ENCODE results near the gene RAB44. TPM values are rescaled to one million over a fixed set of nuclear protein-coding genes. Genes with fewer than 3 reads are reported as not detected.

RAB44 gene
- total RNA-seq, 2 donors from 2014 or later, result 0.05 to 0.12 TPM

DNA sequence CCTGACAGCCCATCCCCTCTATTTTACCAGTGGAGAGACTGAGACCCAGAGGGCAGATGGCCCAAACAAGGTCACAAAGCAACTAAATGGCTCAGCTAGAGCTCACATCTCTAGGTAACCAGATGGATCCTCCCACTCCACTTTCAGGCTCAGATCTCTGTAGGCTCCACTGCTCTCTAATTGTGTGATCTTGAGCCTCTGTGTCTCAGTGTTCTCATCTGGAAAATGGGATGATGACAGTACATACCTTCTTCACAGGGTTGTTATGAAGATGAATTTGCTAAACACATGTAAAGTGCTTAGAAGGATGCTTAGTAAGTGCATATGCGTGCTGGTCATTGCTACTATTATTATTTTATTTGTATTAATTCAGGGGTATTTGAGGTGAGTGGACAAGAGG, 40.5 kb downstream of the RAB44 start:
- DNase-seq, result no peak
- intact Hi-C loops (cut with DNase I), result no loop called here
- no peak for ATAC-seq

DNA sequence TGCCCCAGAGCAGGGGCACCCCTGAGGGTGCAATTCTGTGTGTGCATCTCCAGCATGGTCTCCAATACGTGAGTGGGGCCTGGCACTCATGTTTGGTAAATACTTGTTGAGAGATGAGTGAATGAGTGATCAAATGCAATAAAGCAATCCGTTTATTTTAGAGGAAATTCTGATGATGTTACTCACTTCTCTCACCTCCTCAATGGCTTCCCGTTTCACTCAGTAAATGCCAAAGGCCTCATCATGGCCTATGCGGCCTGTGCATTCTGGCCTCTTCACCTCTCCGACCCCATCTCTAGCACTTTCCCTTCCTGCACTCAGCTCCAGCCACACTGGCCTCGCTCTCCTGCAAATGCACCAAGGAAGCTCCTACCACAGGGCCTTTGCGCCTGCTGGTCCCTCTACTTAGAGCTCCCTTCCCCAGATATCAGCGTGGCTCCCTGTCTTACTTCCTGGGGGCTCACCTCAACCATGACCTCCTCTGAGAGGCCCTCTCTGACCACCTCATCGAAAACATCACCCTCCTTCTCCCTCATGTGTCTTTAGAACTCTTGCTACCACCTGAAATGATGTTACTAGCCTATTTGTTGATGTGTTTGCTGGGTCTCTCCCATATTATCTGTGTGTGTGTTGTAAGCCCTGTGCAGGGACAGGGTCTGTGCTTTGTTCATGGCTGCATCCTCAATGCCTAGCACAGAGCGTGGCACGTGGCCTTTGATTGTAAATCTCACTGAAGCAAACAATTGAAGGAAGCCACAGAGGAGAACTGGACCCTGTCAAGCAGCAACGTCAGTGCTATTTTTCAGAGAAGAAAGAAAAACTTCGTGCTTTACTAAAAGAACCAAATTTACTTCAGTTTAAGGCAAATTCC, 42.6 kb downstream of the RAB44 start:
- intact Hi-C loops (cut with DNase I), result no loop called here
- DNase-seq (no peak), ATAC-seq (no peak)

DNA sequence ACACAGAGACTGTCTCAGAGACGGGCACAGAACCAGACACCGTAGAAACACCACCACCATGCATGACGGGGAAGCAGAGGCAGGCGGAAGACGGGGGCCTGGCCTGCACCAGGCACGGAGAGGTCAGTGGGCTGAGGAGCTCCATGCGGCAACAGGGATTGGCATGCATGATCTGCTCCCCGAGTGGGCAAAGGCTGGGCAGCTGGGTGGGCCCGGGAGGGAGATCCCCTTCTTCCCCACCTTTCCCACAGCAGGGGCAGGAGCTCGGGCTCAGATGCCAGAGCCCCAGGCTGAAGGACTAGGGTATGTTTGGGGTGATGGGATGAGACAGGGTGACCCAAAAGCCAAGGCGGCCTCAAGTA, 43.2 kb downstream of the RAB44 start:
- intact Hi-C loops (cut with DNase I), result no loop called here
- ATAC-seq, result no peak
- DNase-seq, result no peak

DNA sequence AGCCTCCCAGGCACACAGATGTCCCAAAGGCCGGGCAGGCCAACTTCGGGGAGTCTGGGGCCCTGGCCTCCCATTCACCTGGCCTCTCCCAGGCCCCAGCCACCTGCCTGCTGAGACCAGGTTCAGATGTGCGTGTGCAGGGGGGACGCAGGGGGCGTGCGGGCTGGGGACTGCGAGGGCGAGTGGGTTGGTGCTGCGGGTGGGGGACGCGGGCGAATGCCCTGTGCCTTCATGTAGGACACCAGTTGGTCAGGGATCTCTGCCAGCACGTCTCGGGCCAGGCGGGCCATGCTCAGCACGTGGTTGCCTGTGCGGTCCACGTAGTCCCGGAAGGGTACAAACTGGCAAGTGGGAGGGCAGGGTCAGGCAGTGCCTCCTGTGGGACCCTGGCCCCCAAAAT, 44.5 kb downstream of the RAB44 start:
- intact Hi-C loops (cut with DNase I), result no loop called here
- DNase-seq (no peak), ATAC-seq (no peak)

- intact Hi-C loops (cut with DNase I), result no loop called here
- ATAC-seq (no peak), DNase-seq (no peak)
Measured at GRCh38 chr6:36743032-36743431, 45.4 kb downstream of the RAB44 start.

DNA sequence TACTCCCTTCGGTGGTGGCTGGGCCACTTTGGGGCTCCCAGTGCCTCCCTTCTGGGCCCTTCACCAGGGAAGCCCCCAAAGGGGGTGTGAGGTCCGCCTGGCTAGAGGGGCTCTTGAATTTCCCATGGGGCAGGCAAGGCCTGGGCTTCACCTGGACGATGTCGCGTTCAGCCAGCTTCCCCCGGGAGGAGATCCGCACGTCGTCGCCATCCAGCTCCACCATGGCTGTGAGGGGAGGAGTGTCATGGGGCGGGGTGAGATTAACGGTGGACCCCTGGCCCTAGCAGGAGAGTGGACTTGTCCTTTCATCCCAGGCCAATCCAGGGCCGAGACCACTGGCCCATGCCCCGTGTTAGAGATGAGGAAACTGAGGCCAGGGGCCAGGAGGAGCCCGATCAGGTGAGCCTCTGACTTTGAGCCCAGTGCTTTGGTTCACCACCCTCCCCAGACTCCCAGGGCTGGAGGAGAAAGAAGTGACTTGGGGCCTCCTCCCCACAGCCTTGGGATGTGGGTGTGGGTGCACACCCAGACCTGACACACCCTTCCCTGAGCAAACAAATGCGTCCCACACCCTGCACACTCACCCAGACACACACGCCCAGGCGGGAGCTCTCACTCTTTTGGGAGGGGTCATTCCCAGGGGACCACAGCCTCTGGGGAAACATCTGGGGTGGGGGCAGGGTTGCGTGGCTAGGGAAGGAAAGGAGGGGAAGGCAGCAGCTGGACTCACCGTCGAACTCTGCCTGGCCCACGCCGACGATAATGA, 46.1 kb downstream of the RAB44 start:
- ATAC-seq (peak in 1 of 2 donors; percentile 5), DNase-seq (no peak)
- intact Hi-C loops (cut with DNase I), result no loop called here

DNA sequence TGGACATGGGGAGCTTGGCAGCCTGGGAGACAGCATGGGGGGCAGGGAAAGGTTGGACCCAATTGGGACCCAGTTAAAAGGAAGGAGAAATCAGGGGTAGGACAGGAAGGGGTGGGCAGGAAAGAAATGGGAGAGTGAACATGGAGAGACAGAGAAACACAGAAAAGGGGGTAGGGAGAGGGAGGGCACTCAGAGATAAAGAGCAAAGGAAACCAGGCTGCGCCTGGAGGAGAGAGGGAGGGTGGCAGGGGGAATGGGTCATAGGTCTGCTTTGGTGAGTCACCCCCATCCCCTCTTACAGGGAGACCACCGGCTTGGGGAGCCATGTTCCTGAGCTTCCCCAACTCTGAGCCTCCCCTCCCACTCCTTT, 46.7 kb downstream of the RAB44 start:
- no peak for DNase-seq
- ATAC-seq, result no peak
- intact Hi-C loops (cut with DNase I), result no loop called here

DNA sequence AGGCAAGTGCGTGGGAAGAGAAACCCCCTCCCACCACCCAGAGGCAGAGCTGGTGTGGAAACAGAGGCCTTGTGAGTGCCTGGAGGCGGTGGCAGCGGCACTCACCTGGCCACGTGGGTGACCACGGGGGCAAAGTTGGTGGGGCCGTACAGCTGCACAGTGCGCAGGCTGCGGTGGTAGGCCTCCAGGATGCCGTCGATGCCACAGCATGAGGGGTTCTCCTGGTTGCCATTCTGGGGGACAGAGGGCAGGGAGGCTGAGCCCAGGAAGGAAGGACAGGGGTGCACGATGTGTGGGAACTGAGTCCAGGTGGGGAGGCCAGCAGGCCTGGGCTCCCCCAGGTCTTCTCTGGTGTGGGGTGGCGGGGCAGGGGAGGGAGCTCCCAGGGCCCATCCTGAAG, 47.7 kb downstream of the RAB44 start:
- ATAC-seq (no peak), DNase-seq (no peak)
- intact Hi-C loops (cut with DNase I), result no loop called here

DNA sequence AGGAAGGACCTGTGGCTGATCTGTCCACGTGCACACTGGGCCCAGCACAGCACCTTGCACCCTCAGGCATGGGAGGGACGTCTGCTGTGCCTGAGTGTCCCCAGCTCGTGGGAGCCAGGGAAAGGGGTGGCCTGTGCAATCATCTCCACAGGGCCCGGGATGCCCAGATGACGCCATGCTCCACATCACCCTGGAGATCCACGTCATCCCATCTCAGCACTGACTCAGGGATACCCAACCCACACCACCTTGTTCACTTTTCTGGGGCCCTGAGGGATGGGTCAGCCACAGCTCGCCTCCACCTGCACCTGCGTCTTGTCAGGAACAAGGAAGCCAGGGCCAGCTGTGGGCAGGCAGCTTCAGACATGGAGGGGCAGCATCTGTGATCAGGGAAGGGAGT, 48.2 kb downstream of the RAB44 start:
- intact Hi-C loops (cut with DNase I), result no loop called here
- ATAC-seq, result no peak
- no peak for DNase-seq

DNA sequence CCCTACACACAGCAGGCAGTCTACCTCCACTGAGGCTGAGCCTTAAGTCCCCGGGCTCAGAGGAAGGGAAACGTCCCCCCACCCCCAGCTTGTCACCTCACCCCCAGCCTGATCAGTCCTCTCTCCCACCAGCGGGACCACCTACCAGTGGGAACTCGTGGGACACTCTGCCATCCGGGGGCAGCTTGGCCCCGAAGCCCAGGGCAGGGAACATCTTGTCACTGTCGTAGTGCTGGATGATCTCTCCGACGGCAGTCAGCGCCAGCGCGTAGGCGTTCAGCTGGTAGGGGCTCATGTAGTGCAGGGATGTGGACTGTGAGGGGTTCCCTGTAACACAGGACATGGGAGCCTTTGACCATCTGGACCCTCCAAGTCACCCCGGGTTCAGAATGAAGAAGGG, 48.6 kb downstream of the RAB44 start:
- intact Hi-C loops (cut with DNase I), result no loop called here
- no peak for ATAC-seq

GRCh38 chr6:36749829-36750489, 52.3 kb downstream of the RAB44 start:
- intact Hi-C loops (cut with DNase I), result loop anchor here (10.0 kb wide), 3 partner anchors 65 to 135 kb away; no protein-coding TSS in a partner anchor
- no peak for ATAC-seq
- no peak for DNase-seq

More for the DNA sequence above, 48.6 kb downstream of the RAB44 start:
- no peak for DNase-seq

- ATAC-seq (no peak), DNase-seq (no peak)
- intact Hi-C loops (cut with DNase I), result loop anchor here (10.0 kb wide), 3 partner anchors 66 to 136 kb away; no protein-coding TSS in a partner anchor
Measured at GRCh38 chr6:36751091-36751490, 53.5 kb downstream of the RAB44 start.

DNA sequence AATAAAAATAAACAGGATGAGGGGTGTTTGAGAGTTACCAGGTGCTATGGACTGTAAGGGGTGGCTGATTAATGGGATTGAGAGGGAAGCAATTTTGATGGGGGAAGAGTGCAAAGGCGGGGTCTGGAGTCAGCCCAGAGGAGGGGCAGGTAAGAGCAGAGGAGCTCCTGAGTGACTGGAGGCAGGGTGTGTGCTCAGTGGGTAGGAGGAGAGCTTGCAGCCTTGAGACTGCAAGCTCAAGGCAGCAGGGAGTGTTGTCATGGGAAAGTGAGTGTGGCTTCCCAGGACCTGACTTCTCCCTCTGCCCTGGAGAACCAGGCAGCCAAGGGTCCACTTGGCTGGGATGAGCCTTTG, 54.2 kb downstream of the RAB44 start:
- intact Hi-C loops (cut with DNase I), result loop anchor here (10.0 kb wide), 3 partner anchors 67 to 137 kb away; no protein-coding TSS in a partner anchor
- DNase-seq (no peak), ATAC-seq (no peak)

DNA sequence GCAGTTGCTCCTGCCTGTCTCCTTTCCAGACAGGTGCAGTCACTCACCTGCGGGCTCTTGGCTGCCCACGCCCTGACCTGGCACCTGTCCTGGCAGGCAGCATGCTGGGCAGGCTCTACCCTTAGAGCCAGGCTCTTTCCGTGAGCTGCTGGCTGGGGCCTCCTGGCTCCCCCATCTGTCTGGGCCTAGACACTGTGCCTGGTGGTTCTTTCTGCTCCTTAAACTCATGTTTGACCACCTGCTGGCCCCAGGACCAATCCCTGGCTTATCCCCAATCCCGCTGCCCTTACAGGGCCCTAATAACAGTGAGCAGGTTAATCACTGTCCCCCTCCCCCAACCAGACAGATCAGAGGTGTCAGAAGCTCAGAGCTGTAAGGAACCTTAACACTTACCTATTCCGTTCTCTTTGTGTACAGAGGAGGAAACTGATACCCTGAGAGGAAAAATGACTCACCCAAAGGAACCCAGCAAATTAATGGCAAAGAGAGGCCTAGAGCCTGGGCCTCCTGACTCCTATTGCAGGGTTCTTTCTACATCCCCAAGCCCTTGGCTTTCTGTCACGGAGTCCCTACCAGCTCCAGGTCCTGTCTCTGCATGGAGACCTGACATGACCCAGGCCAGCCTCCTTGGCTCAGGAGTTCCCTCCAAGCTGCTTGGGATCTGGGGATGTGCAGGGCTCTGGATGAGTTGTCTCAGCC, 54.7 kb downstream of the RAB44 start:
- intact Hi-C loops (cut with DNase I), result loop anchor here (10.0 kb wide), 3 partner anchors 68 to 138 kb away; no protein-coding TSS in a partner anchor
- DNase-seq, result no peak
- no peak for ATAC-seq

DNA sequence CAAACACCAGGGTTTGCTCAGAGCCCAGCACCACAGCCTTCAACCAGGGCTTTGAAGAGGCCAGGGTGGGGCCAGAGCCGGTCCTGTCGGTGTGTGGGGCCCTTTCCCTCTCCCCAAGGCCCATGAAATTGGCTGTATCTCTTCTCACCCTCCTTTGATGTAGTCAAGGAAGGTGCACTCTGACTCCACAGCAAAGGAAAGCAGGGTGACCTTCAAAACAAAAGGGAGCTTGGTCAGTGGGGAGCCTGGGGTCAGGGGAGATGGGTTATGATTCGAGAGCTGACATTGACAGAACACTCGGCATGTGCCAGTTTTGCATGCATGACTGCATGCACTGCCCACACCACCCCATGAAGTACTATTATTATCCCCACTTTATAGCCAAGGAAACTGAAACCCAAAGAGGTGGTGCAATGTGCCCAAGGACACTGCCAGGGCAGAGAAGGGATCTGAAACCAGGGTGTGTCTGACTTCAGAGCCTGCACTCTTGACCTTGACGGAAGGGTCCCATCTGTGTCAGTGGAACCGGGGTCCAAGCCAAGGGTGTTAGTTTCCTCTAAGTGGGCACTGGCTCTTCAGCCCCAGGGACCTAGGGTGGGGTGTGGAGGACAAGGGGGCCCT, 55.4 kb downstream of the RAB44 start:
- intact Hi-C loops (cut with DNase I), result loop anchor here (10.0 kb wide), 3 partner anchors 68 to 138 kb away; no protein-coding TSS in a partner anchor
- no peak for DNase-seq
- ATAC-seq, result peak; percentile 29 to 44

DNA sequence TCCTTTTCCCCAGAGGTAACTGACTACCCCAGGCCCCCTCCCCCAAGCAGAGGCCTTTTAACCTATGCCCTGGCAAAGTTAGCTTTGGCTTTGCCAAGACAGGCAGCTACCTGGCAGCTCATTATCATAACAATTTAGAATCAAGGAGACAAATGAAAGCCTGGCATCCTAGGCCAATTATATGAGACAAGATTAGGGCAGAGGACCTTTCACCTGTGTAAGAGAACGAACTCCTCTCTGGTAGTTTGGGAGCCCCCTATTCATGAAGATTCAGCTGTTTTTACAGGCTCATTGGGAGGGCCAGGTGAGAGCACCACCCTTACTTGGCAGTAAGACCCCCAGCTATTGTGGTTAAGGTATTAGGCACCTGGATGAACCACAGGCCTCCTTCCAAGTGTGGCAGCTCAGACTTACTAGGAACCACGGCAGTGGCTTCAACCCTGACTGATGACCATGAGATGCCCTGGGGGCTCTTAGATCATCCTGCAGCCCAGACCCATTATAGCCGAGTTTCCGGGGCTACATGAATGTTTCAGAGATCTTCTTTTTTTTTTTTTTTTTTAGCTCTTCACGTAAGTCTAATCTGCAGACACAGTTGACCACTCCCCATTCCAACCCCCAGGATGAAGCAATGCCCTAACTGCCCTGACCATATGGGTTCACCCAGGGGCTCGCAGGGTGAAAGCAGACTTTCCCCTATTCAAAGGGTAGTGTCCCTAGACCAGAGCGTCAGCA, 56.2 kb downstream of the RAB44 start:
- intact Hi-C loops (cut with DNase I), result loop anchor here (10.0 kb wide), 3 partner anchors 69 to 139 kb away; no protein-coding TSS in a partner anchor
- ATAC-seq (no peak), DNase-seq (no peak)

- ATAC-seq (no peak), DNase-seq (no peak)
- intact Hi-C loops (cut with DNase I), result loop anchor here (10.0 kb wide), 3 partner anchors 70 to 140 kb away; no protein-coding TSS in a partner anchor
Measured at GRCh38 chr6:36754582-36755434, 57.2 kb downstream of the RAB44 start.
